Mesendoderm (in vitro differentiated cells): ENCODE measurements around the gene CAPN5.

Experiments used
- DNase-seq: peaks from one replicate; pipeline ENCODE4 v3.0.0; 2013
- H2AK5ac ChIP-seq: 2 replicates; pipeline ENCODE4 v1.6.1; 2013; ENCODE audit warnings: low read length, inconsistent platforms
- H2BK120ac ChIP-seq: 2 replicates; pipeline ENCODE4 v1.6.1; 2013; ENCODE audit warnings: low read depth, mild to moderate bottlenecking, low read length, moderate library complexity, mixed read lengths
- H2BK15ac ChIP-seq: replicated peaks from 2 replicates; pipeline ENCODE4 v1.6.1; 2013; ENCODE audit warnings: low read depth, mild to moderate bottlenecking, moderate library complexity
- H2BK5ac ChIP-seq: 2 replicates; pipeline ENCODE4 v1.6.1; 2013; ENCODE audit warnings: low read length, inconsistent platforms
- H3K18ac ChIP-seq: 2 replicates; pipeline ENCODE4 v1.6.1; 2013; ENCODE audit warnings: mild to moderate bottlenecking, low read length, mixed read lengths
- H3K23ac ChIP-seq: one replicate; pipeline ENCODE4 v1.6.1; 2013; ENCODE audit warnings: low read length
- H3K27ac ChIP-seq: 2 replicates; pipeline ENCODE4 v1.5.1; 2013; ENCODE audit warnings: low read depth, mild to moderate bottlenecking, inconsistent platforms, low read length, moderate library complexity
- H3K27me3 ChIP-seq: 2 replicates; pipeline ENCODE4 v1.6.1; 2013; ENCODE audit warnings: low read length, control low read depth, mild to moderate bottlenecking, inconsistent platforms; ENCODE audit not compliant: insufficient read depth, poor library complexity
- H3K36me3 ChIP-seq: 2 replicates; pipeline ENCODE4 v1.6.1; 2013; ENCODE audit warnings: low read length, inconsistent platforms; ENCODE audit not compliant: control insufficient read depth, insufficient read depth
- H3K4ac ChIP-seq: one replicate; pipeline ENCODE4 v1.6.1; 2013; ENCODE audit warnings: low read depth, mild to moderate bottlenecking, low read length, moderate library complexity
- H3K4me1 ChIP-seq: 2 replicates; pipeline ENCODE4 v1.6.1; 2013; ENCODE audit warnings: low read depth, low read length, inconsistent platforms; ENCODE audit not compliant: control insufficient read depth
- H3K4me2 ChIP-seq: 2 replicates; pipeline ENCODE4 v1.6.1; 2013; ENCODE audit warnings: low read length
- H3K4me3 ChIP-seq: 2 replicates; pipeline ENCODE4 v1.5.1; 2013; ENCODE audit warnings: mild to moderate bottlenecking, low read length
- H3K56ac ChIP-seq: one replicate; pipeline ENCODE4 v1.6.1; 2013; ENCODE audit warnings: low read length
- H3K79me1 ChIP-seq: 2 replicates; pipeline ENCODE4 v1.6.1; 2013; ENCODE audit warnings: low read length, inconsistent platforms
- H3K79me2 ChIP-seq: 2 replicates; pipeline ENCODE4 v1.6.1; 2013; ENCODE audit warnings: mild to moderate bottlenecking, low read length; ENCODE audit not compliant: control insufficient read depth, insufficient read depth
- H3K9ac ChIP-seq: 2 replicates; pipeline ENCODE4 v1.6.1; 2013; ENCODE audit warnings: low read length, inconsistent platforms
- H4K5ac ChIP-seq: one replicate; pipeline ENCODE4 v1.6.1; 2013; ENCODE audit warnings: low read length
- H4K8ac ChIP-seq: one replicate; pipeline ENCODE4 v1.6.1; 2013; ENCODE audit warnings: low read depth, mild to moderate bottlenecking, control low read depth, low read length, moderate library complexity
- WGBS: extraction: QIAGEN DNeasy Blood & Tissue Kit; methylation state at CpG from one replicate; pipeline ENCODE4 v1.1.7; 2013; ENCODE audit warnings: low lambda C conversion rate, missing lambda C conversion rate; ENCODE audit not compliant: insufficient coverage; ENCODE audit errors: extremely low coverage; 5-methylcytosine and 5-hydroxymethylcytosine counted together

CAPN5 gene

DNA sequence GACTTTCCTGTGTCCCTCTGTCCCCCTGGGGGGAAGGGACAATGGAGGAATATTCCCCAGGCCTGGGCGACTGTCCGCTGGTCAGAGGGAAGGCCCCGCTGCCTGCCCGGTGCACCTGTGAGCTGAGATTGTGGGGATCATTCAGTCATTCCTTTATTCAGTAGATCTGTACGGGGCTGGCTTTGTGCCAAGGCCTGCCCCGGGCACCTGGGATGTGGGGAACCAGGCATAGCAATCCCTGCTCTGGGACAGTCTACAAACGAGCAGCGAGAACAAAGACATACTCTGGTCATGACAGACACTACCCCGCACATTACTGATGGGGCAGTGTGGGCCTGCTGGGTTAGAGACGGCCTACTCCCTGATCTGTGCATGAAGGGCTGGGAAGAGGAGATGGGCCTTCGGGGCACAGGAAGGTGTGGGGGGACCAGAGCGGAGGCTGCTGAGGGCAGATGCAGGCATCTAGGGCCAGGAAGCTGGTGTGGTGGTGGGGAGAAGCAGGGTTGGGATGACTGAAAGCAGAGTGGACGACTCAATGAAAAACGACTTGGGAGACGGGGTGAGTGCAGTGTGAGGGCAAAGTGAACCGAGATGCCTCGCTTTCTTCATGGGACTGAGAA, 59.5 kb downstream of the CAPN5 start:
- H3K79me1 ChIP-seq, result no peaks in the 10 kb centered on the region
- DNase-seq, result peak; percentile 17
- H3K36me3 ChIP-seq, result no peaks in the 10 kb centered on the region
- H2AK5ac ChIP-seq, result no peak overlapping the region
- no peak overlapping the region for H2BK5ac ChIP-seq
- no peaks in the 10 kb centered on the region for H3K27me3 ChIP-seq
- H3K4ac ChIP-seq, result no peak overlapping the region
- no CpG with 5 or more reads among the region's 17 CpGs for WGBS
- no peak overlapping the region for H3K56ac ChIP-seq
- no peak overlapping the region for H2BK15ac ChIP-seq
- peaks cover 3% of the 10 kb centered on the region for H3K4me1 ChIP-seq
- H4K5ac ChIP-seq, result no peak overlapping the region
- no peaks in the 10 kb centered on the region for H3K79me2 ChIP-seq
- H3K23ac ChIP-seq, result no peak overlapping the region
- H3K18ac ChIP-seq, result no peak overlapping the region
- no peak overlapping the region for H2BK120ac ChIP-seq
- H3K9ac ChIP-seq, result no peak overlapping the region
- H3K27ac ChIP-seq, result no peak overlapping the region
- H3K4me2 ChIP-seq, result no peak overlapping the region
- no peak overlapping the region for H3K4me3 ChIP-seq
- no peak overlapping the region for H4K8ac ChIP-seq

DNA sequence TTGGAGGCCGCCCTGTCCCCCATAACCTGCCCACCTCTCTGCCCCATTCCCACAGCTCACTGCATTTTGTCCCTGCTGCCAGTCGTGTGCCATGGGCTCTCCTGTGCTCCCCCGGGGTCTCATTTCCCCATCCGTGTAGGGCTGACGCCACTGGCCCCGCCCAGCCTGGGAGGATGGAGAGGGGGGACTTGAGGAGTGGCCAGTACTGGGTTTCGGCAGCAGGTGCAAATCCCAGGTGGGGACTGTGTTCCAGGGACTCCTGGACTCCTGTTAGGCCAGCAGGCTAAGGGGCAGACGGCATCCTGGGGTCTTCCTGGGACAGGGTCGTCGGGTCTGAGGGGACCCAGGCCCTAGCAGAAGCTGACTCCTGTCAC, 60.1 kb downstream of the CAPN5 start:
- Histone ChIP-seq H3K27me3 (no peaks in the 10 kb centered on the region), H3K4me2 (peak overlapping the region; percentile 89), H2BK120ac (no peak overlapping the region), H3K4me3 (no peak overlapping the region), H3K36me3 (no peaks in the 10 kb centered on the region), H3K23ac (no peak overlapping the region), H2BK15ac (no peak overlapping the region), H3K79me2 (no peaks in the 10 kb centered on the region), H3K18ac (no peak overlapping the region), H3K9ac (no peak overlapping the region), H3K79me1 (no peaks in the 10 kb centered on the region), H3K27ac (no peak overlapping the region), H3K4me1 (peaks cover 3% of the 10 kb centered on the region), H4K5ac (no peak overlapping the region), H2BK5ac (no peak overlapping the region), H2AK5ac (no peak overlapping the region), H3K4ac (no peak overlapping the region), H4K8ac (no peak overlapping the region), H3K56ac (no peak overlapping the region)
- no peak for DNase-seq
- no CpG with 5 or more reads among the region's 10 CpGs for WGBS

DNA sequence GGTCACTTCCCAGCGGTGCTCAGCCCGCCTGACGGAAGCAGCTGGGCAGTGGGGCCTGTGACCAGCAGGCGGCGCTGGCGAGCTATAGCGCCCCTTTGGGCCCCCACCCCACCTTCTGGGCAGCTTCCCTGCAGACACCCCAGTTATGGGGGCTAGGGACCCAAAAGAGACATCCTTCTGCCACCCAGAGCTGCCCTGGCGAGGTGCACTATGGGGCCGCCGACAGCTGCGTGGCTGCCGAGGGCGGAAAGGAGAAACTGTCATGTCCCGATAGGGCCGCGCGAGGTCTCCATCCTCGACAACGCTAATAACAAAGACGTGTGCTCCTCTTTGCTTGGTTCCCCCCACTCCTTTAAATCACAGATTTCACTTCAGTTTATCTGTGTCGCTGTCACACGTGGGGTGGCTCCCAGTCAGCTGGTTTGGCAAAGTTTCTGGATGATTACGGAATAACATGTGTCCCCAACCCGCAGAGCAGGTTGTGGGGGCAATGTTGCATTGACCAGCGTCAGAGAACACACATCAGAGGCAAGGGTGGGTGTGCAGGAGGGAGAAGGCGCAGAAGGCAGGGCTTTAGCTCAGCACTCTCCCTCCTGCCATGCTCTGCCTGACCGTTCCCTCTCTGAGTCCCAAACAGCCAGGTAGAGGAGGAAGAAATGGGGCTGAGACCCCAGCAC, 60.6 kb downstream of the CAPN5 start:
- Histone ChIP-seq H3K23ac (no peak overlapping the region), H2BK15ac (no peak overlapping the region), H3K4me2 (peak overlapping the region; percentile 89), H3K79me1 (no peaks in the 10 kb centered on the region), H3K4me1 (peaks cover 3% of the 10 kb centered on the region), H3K27ac (no peak overlapping the region), H4K8ac (no peak overlapping the region), H3K18ac (no peak overlapping the region), H3K4ac (no peak overlapping the region), H4K5ac (no peak overlapping the region), H3K27me3 (no peaks in the 10 kb centered on the region), H3K56ac (peak overlapping the region; percentile 74), H3K36me3 (no peaks in the 10 kb centered on the region), H2AK5ac (no peak overlapping the region), H2BK5ac (no peak overlapping the region), H2BK120ac (no peak overlapping the region), H3K9ac (peak overlapping the region; percentile 58), H3K4me3 (no peak overlapping the region), H3K79me2 (no peaks in the 10 kb centered on the region)
- DNase-seq, result peak; percentile 66
- WGBS, result no CpG with 5 or more reads among the region's 27 CpGs

DNA sequence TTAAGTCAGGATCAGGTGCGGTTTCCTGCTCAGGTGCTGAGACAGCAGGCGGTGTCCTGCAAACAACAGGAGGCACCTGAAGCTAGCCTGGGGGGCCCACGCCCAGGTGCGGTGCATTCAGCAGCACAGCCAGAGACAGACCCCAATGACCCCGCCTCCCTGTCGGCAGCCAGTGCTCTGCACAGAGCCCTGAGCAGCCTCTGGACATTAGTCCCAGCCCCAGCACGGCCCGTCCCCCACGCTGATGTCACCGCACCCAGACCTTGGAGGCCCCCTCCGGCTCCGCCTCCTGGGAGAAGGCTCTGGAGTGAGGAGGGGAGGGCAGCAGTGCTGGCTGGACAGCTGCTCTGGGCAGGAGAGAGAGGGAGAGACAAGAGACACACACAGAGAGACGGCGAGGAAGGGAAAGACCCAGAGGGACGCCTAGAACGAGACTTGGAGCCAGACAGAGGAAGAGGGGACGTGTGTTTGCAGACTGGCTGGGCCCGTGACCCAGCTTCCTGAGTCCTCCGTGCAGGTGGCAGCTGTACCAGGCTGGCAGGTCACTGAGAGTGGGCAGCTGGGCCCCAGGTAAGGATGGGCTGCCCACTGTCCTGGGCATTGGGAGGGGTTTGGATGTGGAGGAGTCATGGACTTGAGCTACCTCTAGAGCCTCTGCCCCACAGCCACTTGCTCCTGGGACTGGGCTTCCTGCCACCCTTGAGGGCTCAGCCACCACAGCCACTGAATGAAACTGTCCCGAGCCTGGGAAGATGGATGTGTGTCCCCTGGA, 61.3 kb downstream of the CAPN5 start, which contains the start of gene MYO7A:
MYO7A (plus strand) TSS at position 327 of the 772 bp plus-strand sequence. CDS start 2,389 bp downstream, outside the sequence.
- H3K9ac ChIP-seq, result peak within 1 kb of the TSS; percentile 58
- no CpG with 5 or more reads among the region's 20 CpGs for WGBS
- H2BK5ac ChIP-seq, result no peak within 1 kb of the TSS
- H2BK15ac ChIP-seq, result no peak within 1 kb of the TSS
- no peak within 1 kb of the TSS for H2BK120ac ChIP-seq
- H3K4me1 ChIP-seq, result peaks cover 3% of the 10 kb centered on the region
- peak within 1 kb of the TSS; percentile 89 for H3K4me2 ChIP-seq
- H2AK5ac ChIP-seq, result no peak within 1 kb of the TSS
- H3K27ac ChIP-seq, result no peak within 1 kb of the TSS
- no peak within 1 kb of the TSS for H3K4ac ChIP-seq
- peak within 1 kb of the TSS; percentile 74 for H3K56ac ChIP-seq
- H3K4me3 ChIP-seq, result no peak within 1 kb of the TSS
- no peaks in the 10 kb centered on the region for H3K36me3 ChIP-seq
- H3K27me3 ChIP-seq, result no peaks in the 10 kb centered on the region
- DNase-seq, result peak; percentile 57
- H4K5ac ChIP-seq, result no peak within 1 kb of the TSS
- H3K79me1 ChIP-seq, result no peaks in the 10 kb centered on the region
- H4K8ac ChIP-seq, result no peak within 1 kb of the TSS
- H3K79me2 ChIP-seq, result no peaks in the 10 kb centered on the region
- H3K23ac ChIP-seq, result no peak within 1 kb of the TSS
- H3K18ac ChIP-seq, result no peak within 1 kb of the TSS

DNA sequence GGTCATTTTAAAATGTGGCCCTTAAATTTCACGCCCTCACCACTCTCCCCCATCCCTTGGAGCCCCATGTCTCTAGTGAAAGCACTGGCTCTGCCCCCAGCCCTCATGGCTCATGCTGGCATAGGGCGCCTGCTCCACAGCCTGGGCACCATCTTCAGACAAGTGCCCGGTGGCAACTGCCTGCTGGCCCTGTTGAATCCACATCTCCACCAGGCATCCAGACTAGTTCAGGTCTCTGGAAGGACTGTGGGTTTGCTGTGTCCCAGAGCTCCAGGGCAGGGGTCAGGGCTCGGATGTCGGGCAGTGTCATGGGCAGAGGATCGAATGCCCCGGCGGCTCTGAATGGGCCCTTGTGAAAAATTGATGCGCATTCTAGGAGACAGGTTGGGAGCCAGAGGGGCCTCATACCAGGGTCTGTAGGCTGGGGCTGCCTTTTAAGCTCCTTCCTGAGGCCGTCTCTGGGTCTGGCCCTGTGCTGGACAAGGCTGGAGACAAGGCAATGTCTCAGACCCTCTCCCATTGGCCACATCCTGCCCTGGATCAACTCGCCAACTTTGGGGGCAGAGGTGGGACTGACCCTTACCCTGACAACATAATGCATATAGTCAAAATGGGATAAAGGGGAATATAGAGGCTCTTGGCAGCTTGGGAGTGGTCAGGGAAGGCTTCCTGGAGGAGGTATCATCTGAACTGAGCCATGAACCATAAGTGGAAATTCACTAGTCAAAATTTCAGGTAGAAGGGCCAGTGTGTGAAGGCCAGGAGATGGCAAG, 62.5 kb downstream of the CAPN5 start:
- Histone ChIP-seq H2BK5ac (no peak overlapping the region), H3K27ac (no peak overlapping the region), H3K79me1 (no peaks in the 10 kb centered on the region), H3K18ac (no peak overlapping the region), H3K9ac (no peak overlapping the region), H3K4ac (no peak overlapping the region), H3K36me3 (no peaks in the 10 kb centered on the region), H3K27me3 (no peaks in the 10 kb centered on the region), H3K4me2 (no peak overlapping the region), H3K56ac (no peak overlapping the region), H3K4me3 (no peak overlapping the region), H4K5ac (no peak overlapping the region), H4K8ac (no peak overlapping the region), H3K23ac (no peak overlapping the region), H2BK15ac (no peak overlapping the region), H2AK5ac (no peak overlapping the region), H2BK120ac (no peak overlapping the region), H3K4me1 (peaks cover 3% of the 10 kb centered on the region), H3K79me2 (no peaks in the 10 kb centered on the region)
- DNase-seq, result no peak
- no CpG with 5 or more reads among the region's 11 CpGs for WGBS
